Endothelial cell of umbilical vein (primary cell): Measurements from ENCODE around the gene PSMB7. TPM values are rescaled to one million over a fixed set of nuclear protein-coding genes. Genes with fewer than 3 reads are reported as not detected.

Experiments used
- BruUV-seq: library from RNA; stranded (reverse); fragments of 400-500 nt; replicated peaks from 2 replicates; lab custom pipeline; 2021; lab: Mats Ljungman, UMichigan
- CTCF ChIA-PET: fragments of 300-600, 350-600 bp; sonication (Branson Sonifier 250); formaldehyde crosslinking; loops from one replicate; lab custom pipeline; 2021; ENCODE audit warnings: antibody characterized with exemption, inconsistent platforms; lab: Charles Lee
- POLR2A ChIA-PET: fragments of 300-600, 350-600 bp; sonication (Branson Sonifier 250); formaldehyde crosslinking; loops from one replicate; lab custom pipeline; 2021; ENCODE audit warnings: antibody characterized with exemption, inconsistent platforms; lab: Charles Lee
- DNase-seq: peaks from one replicate; pipeline ENCODE4 v3.0.0-alpha.2; 2011; ENCODE audit warnings: low read depth, low spot score
- FAIRE-seq: peaks from 2 replicates; lab custom pipeline; 2011; peaks lifted over from hg19 to GRCh38; lab: Jason Lieb, UNC
- H2AFZ ChIP-seq: 2 replicates; pipeline ENCODE4 v1.6.0; 2012; ENCODE audit warnings: low read depth, low read length, control low read depth, inconsistent platforms
- H3K27ac ChIP-seq: 2 replicates; pipeline ENCODE4 v1.5.1; 2011; ENCODE audit warnings: low read depth, mild to moderate bottlenecking, control low read depth, low read length, moderate library complexity; ENCODE audit not compliant: insufficient read depth
- H3K27me3 ChIP-seq, 2 experiments: 2 replicates each; pipeline versions ENCODE4 v1.6.0 to v1.6.1; 2011; ENCODE audit warnings: low read length in 2 of 2, mixed read lengths in 1 of 2; ENCODE audit not compliant: control insufficient read depth in 2 of 2, insufficient read depth in 2 of 2
- H3K36me3 ChIP-seq, 2 experiments: 2 replicates in 1 of 2; 3 replicates in 1 of 2; pipeline ENCODE4 v1.5.1; 2011; ENCODE audit warnings: low read length in 2 of 2, mild to moderate bottlenecking in 1 of 2, moderate library complexity in 1 of 2; ENCODE audit not compliant: control insufficient read depth in 2 of 2, insufficient read depth in 2 of 2; ENCODE audit errors: extremely low read depth in 1 of 2
- H3K4me1 ChIP-seq: 3 replicates; pipeline ENCODE4 v1.5.1; 2011; ENCODE audit warnings: mild to moderate bottlenecking, low read length; ENCODE audit not compliant: control insufficient read depth, insufficient read depth; ENCODE audit errors: extremely low read depth
- H3K4me2 ChIP-seq: 2 replicates; pipeline ENCODE4 v1.6.1; 2011; ENCODE audit warnings: low read length, control low read depth, mixed read lengths; ENCODE audit not compliant: insufficient read depth
- H3K4me3 ChIP-seq, 3 experiments: fragments of 200-600 bp in 1 of 3; sonication (generic), shearing (Covaris generic) in 1 of 3; replicated peaks in 1 of 3; 2 replicates each; pipeline ENCODE4 v1.5.1; 2011 to 2016; ENCODE audit warnings: control low read depth in 3 of 3, low read length in 3 of 3, mild to moderate bottlenecking in 2 of 3, inconsistent platforms in 1 of 3, low read depth in 1 of 3, moderate library complexity in 1 of 3; ENCODE audit not compliant: insufficient read depth in 1 of 3
- H3K79me2 ChIP-seq: 2 replicates; pipeline ENCODE4 v1.6.0; 2012; ENCODE audit warnings: low read length, inconsistent platforms; ENCODE audit not compliant: control insufficient read depth, insufficient read depth
- H3K9ac ChIP-seq: replicated peaks from 2 replicates; pipeline ENCODE3; 2011; ENCODE audit warnings: low read length, control low read depth; ENCODE audit not compliant: insufficient read depth; ENCODE audit errors: extremely low read depth
- H3K9me1 ChIP-seq: replicated peaks from 3 replicates; pipeline ENCODE4 v1.6.0; 2011; ENCODE audit warnings: mild to moderate bottlenecking, low read length; ENCODE audit not compliant: control insufficient read depth, insufficient read depth; ENCODE audit errors: extremely low read depth
- H3K9me3 ChIP-seq: replicated peaks from 2 replicates; pipeline ENCODE4 v1.5.1; 2012; ENCODE audit warnings: low read length, inconsistent platforms; ENCODE audit not compliant: control insufficient read depth, insufficient read depth
- H4K20me1 ChIP-seq: replicated peaks from 2 replicates; pipeline ENCODE3; 2011; ENCODE audit warnings: mild to moderate bottlenecking, low read length; ENCODE audit not compliant: control insufficient read depth, insufficient read depth; ENCODE audit errors: extremely low read depth
- EZH2 ChIP-seq: IDR thresholded peaks from 2 replicates; pipeline ENCODE4 v1.6.1; 2012; ENCODE audit warnings: borderline replicate concordance, low read depth, mild to moderate bottlenecking, moderate library complexity, low read length, inconsistent platforms; ENCODE audit not compliant: severe bottlenecking
- FOS ChIP-seq: IDR thresholded peaks from 2 replicates; pipeline ENCODE4 v1.6.1; 2011; ENCODE audit warnings: mild to moderate bottlenecking, low read length, moderate library complexity, borderline replicate concordance; ENCODE audit not compliant: insufficient read depth
- GATA2 ChIP-seq: IDR thresholded peaks from 2 replicates; pipeline ENCODE4 v1.7.0; 2011; ENCODE audit warnings: low read depth, mild to moderate bottlenecking, moderate library complexity, mixed read lengths, low read length; ENCODE audit not compliant: insufficient read length, insufficient read depth
- POLR2AphosphoS5 ChIP-seq: IDR thresholded peaks from 2 replicates; pipeline ENCODE4 v1.6.1; 2012; ENCODE audit warnings: low read depth, mild to moderate bottlenecking, control low read depth, low read length, moderate library complexity; ENCODE audit not compliant: insufficient read depth
- dilution Hi-C: fragments of 300-500 bp; cut with MboI; formaldehyde crosslinking; loops from one replicate; pipeline ENCODE4 v1.15.0; 2019; ENCODE audit warnings: low sequenced_read_pairs; ENCODE audit not compliant: extremely low pct_ligation_motif_present
- intact Hi-C: fragments of 100-400 bp; cut with micrococcal nuclease; formaldehyde crosslinking; loops from one replicate; pipeline ENCODE4 v1.10.0; 2022
- polyA plus RNA-seq, 4 experiments: library from polyadenylated mRNA; depleted of rRNA in 3 of 4; stranded (reverse) in 3 of 4; unstranded in 1 of 4; fragments of >200 nt; gene quantifications; 2 replicates each; pipeline versions ENCODE4 v1.2.1 to v1.2.3, GENCODE V29; 2011 to 2012; ENCODE audit warnings: missing spikeins in 1 of 4
- total RNA-seq: library from RNA; stranded (reverse); gene quantifications from 2 replicates; pipeline ENCODE4 v1.2.3, GENCODE V29; 2021
- TF ChIP-seq, protein P1 (sequence below), 2 donors: IDR thresholded peaks; 1 replicate in 1 of 2; 2 replicates in 1 of 2; pipeline ENCODE4 v1.5.1; 2011; ENCODE audit warnings: low read length in 2 of 2, mild to moderate bottlenecking in 2 of 2, moderate library complexity in 2 of 2, control low read depth in 1 of 2, inconsistent platforms in 1 of 2, low read depth in 1 of 2; ENCODE audit not compliant: insufficient read depth in 1 of 2; ENCODE audit errors: extremely low read depth in 1 of 2
- TF ChIP-seq, protein P2 (sequence below): IDR thresholded peaks from 2 replicates; pipeline ENCODE4 v1.6.1; 2011; ENCODE audit not compliant: insufficient read depth, insufficient read length

The PSMB7 gene
- total and polyA plus RNA-seq, 2 donors (not counting 3 experiments of a cell fraction or from before 2014, with no cell fraction given): 227 to 366 TPM

DNA sequence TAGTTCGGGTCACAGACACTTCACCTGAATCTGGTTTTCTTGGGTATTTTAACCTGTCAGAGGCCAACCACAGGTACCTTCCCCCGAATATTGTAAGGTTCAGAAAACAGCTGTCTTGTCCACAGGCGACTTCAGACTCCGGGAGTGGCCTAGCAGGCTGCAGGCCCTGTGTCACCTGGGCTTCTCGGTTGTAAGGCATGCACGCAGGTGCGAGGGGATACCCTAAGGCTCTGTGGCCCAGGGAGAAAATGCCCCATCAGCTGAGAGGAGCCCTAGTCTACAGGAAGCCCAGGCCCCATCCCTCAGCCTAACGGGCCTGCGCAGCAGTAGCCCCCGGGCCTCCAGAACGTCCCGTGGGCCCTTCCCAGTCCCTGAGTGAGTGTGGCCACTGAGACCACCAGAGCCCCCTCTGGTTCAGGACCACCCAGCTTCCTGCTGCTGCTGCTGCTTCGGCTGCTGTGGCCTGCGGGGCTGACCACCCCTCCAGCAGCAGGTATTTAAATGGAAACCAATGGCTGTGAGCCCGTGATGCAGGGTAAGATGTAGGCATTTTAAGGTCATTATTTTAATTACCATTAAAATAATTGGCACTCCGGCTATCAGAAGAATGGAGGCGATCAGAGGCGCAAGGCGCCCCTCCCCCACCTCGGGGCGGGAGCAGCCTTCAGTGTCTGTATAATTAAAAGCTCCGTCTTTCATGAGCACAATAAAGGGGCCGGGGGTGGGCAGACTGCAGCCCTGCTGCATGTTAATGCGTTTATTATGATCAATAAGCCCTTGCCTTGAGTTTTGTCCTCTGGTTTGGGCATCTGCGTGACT, 65.4 kb downstream of the PSMB7 start:
- no peaks in the 10 kb centered on the region for H3K9me3 ChIP-seq
- H3K27me3 ChIP-seq: no peaks in the 10 kb centered on the region
- ChIA-PET POLR2A (no interaction called here), CTCF (interaction anchor here (0.7 kb wide), 1 partner anchor 223 kb away, joined by 3 read pairs; no protein-coding TSS in a partner anchor)
- no peak overlapping the region for H3K9ac ChIP-seq
- TF ChIP-seq POLR2AphosphoS5 (no peak), GATA2 (no peak), EZH2 (no peak), FOS (no peak)
- TF ChIP-seq, protein P1, sequence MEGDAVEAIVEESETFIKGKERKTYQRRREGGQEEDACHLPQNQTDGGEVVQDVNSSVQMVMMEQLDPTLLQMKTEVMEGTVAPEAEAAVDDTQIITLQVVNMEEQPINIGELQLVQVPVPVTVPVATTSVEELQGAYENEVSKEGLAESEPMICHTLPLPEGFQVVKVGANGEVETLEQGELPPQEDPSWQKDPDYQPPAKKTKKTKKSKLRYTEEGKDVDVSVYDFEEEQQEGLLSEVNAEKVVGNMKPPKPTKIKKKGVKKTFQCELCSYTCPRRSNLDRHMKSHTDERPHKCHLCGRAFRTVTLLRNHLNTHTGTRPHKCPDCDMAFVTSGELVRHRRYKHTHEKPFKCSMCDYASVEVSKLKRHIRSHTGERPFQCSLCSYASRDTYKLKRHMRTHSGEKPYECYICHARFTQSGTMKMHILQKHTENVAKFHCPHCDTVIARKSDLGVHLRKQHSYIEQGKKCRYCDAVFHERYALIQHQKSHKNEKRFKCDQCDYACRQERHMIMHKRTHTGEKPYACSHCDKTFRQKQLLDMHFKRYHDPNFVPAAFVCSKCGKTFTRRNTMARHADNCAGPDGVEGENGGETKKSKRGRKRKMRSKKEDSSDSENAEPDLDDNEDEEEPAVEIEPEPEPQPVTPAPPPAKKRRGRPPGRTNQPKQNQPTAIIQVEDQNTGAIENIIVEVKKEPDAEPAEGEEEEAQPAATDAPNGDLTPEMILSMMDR (IDR thresholded peaks at IDR 0.05; ENCODE audit: extremely low read depth in 1 of 2, insufficient read depth in 1 of 2, low read depth in 1 of 2, low read length in 2 of 2): no peak
- TF ChIP-seq, protein P2, sequence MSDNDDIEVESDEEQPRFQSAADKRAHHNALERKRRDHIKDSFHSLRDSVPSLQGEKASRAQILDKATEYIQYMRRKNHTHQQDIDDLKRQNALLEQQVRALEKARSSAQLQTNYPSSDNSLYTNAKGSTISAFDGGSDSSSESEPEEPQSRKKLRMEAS: no peak
- intact Hi-C loops (no loop called here), dilution Hi-C loops (no loop called here)
- H2AFZ ChIP-seq: no peak overlapping the region
- no peak overlapping the region for H3K4me3 ChIP-seq
- no TSS peak for BruUV-seq
- no peaks in the 10 kb centered on the region for H3K4me1 ChIP-seq
- no peak overlapping the region for H3K27ac ChIP-seq
- DNase-seq (no peak), FAIRE-seq (no peak)
- no peak overlapping the region for H3K4me2 ChIP-seq
- no peaks in the 10 kb centered on the region for H3K9me1 ChIP-seq
- no peaks in the 10 kb centered on the region for H4K20me1 ChIP-seq
- H3K36me3 ChIP-seq: peaks cover 10 to 59% of the 10 kb centered on the region in 2 experiments
- peaks cover 7% of the 10 kb centered on the region for H3K79me2 ChIP-seq
